ENCODE results near the gene HIVEP2.

GRCh38 chr6:142908235-142908634 is 36.7 kb downstream of the HIVEP2 start:
- TF ChIP-seq, protein P1, sequence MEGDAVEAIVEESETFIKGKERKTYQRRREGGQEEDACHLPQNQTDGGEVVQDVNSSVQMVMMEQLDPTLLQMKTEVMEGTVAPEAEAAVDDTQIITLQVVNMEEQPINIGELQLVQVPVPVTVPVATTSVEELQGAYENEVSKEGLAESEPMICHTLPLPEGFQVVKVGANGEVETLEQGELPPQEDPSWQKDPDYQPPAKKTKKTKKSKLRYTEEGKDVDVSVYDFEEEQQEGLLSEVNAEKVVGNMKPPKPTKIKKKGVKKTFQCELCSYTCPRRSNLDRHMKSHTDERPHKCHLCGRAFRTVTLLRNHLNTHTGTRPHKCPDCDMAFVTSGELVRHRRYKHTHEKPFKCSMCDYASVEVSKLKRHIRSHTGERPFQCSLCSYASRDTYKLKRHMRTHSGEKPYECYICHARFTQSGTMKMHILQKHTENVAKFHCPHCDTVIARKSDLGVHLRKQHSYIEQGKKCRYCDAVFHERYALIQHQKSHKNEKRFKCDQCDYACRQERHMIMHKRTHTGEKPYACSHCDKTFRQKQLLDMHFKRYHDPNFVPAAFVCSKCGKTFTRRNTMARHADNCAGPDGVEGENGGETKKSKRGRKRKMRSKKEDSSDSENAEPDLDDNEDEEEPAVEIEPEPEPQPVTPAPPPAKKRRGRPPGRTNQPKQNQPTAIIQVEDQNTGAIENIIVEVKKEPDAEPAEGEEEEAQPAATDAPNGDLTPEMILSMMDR (IDR thresholded peaks at IDR 0.05): no peak
- no peak for TF ChIP-seq EZH2 (IDR thresholded peaks at IDR 0.05; ENCODE audit: borderline replicate concordance, insufficient read depth, low read depth, low read length, poor library complexity, severe bottlenecking)
